PFSK-1 (cell line): ENCODE results near the gene SLC25A33.

Source experiments
- FOXP2 ChIP-seq: optimal IDR thresholded peaks from 2 replicates; pipeline ENCODE3; 2011; ENCODE audit warnings: borderline replicate concordance, control low read depth, inconsistent platforms; ENCODE audit not compliant: insufficient read depth; ENCODE audit errors: extremely low read length, extremely low read depth
- POLR2AphosphoS5 ChIP-seq: IDR thresholded peaks from 2 replicates; pipeline ENCODE4 v1.6.1; 2012; ENCODE audit warnings: low read depth, mild to moderate bottlenecking, control low read depth, low read length, moderate library complexity
- REST ChIP-seq, 2 experiments: IDR thresholded peaks; 2 replicates each; pipeline versions ENCODE4 v1.6.1 to v1.8.0; 2011 to 2012; ENCODE audit warnings: low read depth in 2 of 2, low read length in 2 of 2, control low read depth in 1 of 2, inconsistent platforms in 1 of 2, mild to moderate bottlenecking in 1 of 2, moderate library complexity in 1 of 2; ENCODE audit not compliant: insufficient read depth in 1 of 2
- SIN3A ChIP-seq: IDR thresholded peaks from 2 replicates; pipeline ENCODE4 v1.6.1; 2012; ENCODE audit warnings: mild to moderate bottlenecking, low read length, moderate library complexity, borderline replicate concordance; ENCODE audit not compliant: insufficient read depth
- TAF1 ChIP-seq: IDR thresholded peaks from 2 replicates; pipeline ENCODE4 v1.6.1; 2012; ENCODE audit warnings: low read length, control low read depth, borderline replicate concordance; ENCODE audit not compliant: insufficient read depth

- TF ChIP-seq TAF1 (no peak), POLR2AphosphoS5 (no peak), SIN3A (no peak), REST (IDR thresholded peaks at IDR 0.05; ENCODE audit: insufficient read depth in 1 of 2, low read depth in 2 of 2, low read length in 2 of 2) (no peak), FOXP2 (no peak)
Observed at GRCh38 chr1:9593147-9593491, 53.9 kb downstream of the SLC25A33 start.
